H4 (cell line): ENCODE measurements around the gene FNDC3A. TPM values are rescaled to one million over a fixed set of nuclear protein-coding genes. Genes with fewer than 3 reads are reported as not detected.
"Not testable (repeated sequence)": the region's sequence is repeated elsewhere in the genome, so short reads cannot be mapped to it uniquely, and the experiment has no call there.

ENCODE experiments used
- DNase-seq: peaks from one replicate; pipeline ENCODE4 v3.0.0-alpha.2; 2015; ENCODE audit warnings: low spot score
- total RNA-seq: library from RNA; depleted of rRNA; stranded (reverse); fragments of >200 nt; shearing (Covaris generic); gene quantifications from 2 replicates; pipeline ENCODE4 v1.2.3, GENCODE V29; 2014

FNDC3A gene
- total RNA-seq, 1 experiment from 2014 or later: 16.6 TPM

- no peak for DNase-seq
Measured at GRCh38 chr13:49030213-49030612, 54.5 kb downstream of the FNDC3A start.

- DNase-seq: no peak
Measured at GRCh38 chr13:49040872-49041271, 65.2 kb downstream of the FNDC3A start.

- no peak for DNase-seq
Measured at GRCh38 chr13:49042476-49042875, 66.8 kb downstream of the FNDC3A start.

GRCh38 chr13:49044008-49044407 is 68.3 kb downstream of the FNDC3A start:
- DNase-seq: no peak

GRCh38 chr13:49044836-49045235 is 69.1 kb downstream of the FNDC3A start:
- no peak for DNase-seq

GRCh38 chr13:49046002-49046401 is 70.3 kb downstream of the FNDC3A start:
- DNase-seq: no peak

GRCh38 chr13:49046519-49046918 is 70.8 kb downstream of the FNDC3A start:
- DNase-seq: no peak

GRCh38 chr13:49052813-49053212 is 77.1 kb downstream of the FNDC3A start:
- DNase-seq: no peak

GRCh38 chr13:49053215-49053614 is 77.5 kb downstream of the FNDC3A start:
- DNase-seq: no peak

- no peak for DNase-seq
Measured at GRCh38 chr13:49053906-49054305, 78.2 kb downstream of the FNDC3A start.

- DNase-seq: no peak
Measured at GRCh38 chr13:49055021-49055420, 79.3 kb downstream of the FNDC3A start.

- DNase-seq: no peak
Measured at GRCh38 chr13:49057176-49057575, 81.5 kb downstream of the FNDC3A start.

- no peak for DNase-seq
Measured at GRCh38 chr13:49058761-49059160, 83.0 kb downstream of the FNDC3A start.

GRCh38 chr13:49060678-49061387 is 85.1 kb downstream of the FNDC3A start:
- DNase-seq: no peak

- DNase-seq: not testable (repeated sequence)
Measured at GRCh38 chr13:49061388-49061752, 85.7 kb downstream of the FNDC3A start.

GRCh38 chr13:49062297-49062896 is 86.7 kb downstream of the FNDC3A start:
- no peak for DNase-seq

- DNase-seq: no peak
Measured at GRCh38 chr13:49063011-49063410, 87.3 kb downstream of the FNDC3A start.

GRCh38 chr13:49063497-49063896 is 87.8 kb downstream of the FNDC3A start:
- no peak for DNase-seq

GRCh38 chr13:49064476-49064875 is 88.8 kb downstream of the FNDC3A start:
- DNase-seq: no peak

- no peak for DNase-seq
Measured at GRCh38 chr13:49066856-49067255, 91.1 kb downstream of the FNDC3A start.

- not testable (repeated sequence) for DNase-seq
Measured at GRCh38 chr13:49068498-49068897, 92.8 kb downstream of the FNDC3A start.

- DNase-seq: not testable (repeated sequence)
Measured at GRCh38 chr13:49070021-49070420, 94.3 kb downstream of the FNDC3A start.

- no peak for DNase-seq
Measured at GRCh38 chr13:49071341-49071937, 95.7 kb downstream of the FNDC3A start.
